H9 (cell line): ENCODE measurements around the gene ADAM8. TPM values are rescaled to one million over a fixed set of nuclear protein-coding genes. Genes with fewer than 3 reads are reported as not detected.

ENCODE experiments used
- DNase-seq: peaks from one replicate; pipeline ENCODE4 v3.0.0-alpha.2; 2017
- H2AFZ ChIP-seq: one replicate; pipeline ENCODE4 v1.6.1; 2013; ENCODE audit warnings: mild to moderate bottlenecking, low read length, control low read depth, moderate library complexity
- H2AK5ac ChIP-seq: 2 replicates; pipeline ENCODE4 v1.6.1; 2013; ENCODE audit warnings: low read length, control low read depth, mixed read lengths; ENCODE audit not compliant: insufficient read length
- H2BK120ac ChIP-seq: one replicate; pipeline ENCODE4 v1.6.1; 2013; ENCODE audit warnings: low read depth, mild to moderate bottlenecking, low read length, control low read depth, inconsistent platforms; ENCODE audit not compliant: poor library complexity, severe bottlenecking
- H2BK12ac ChIP-seq: 2 replicates; pipeline ENCODE4 v1.6.1; 2013; ENCODE audit warnings: low read length, control low read depth, mixed read lengths, low read depth; ENCODE audit not compliant: insufficient read length
- H2BK15ac ChIP-seq: 2 replicates; pipeline ENCODE4 v1.6.1; 2013; ENCODE audit warnings: low read depth, low read length, control low read depth
- H2BK20ac ChIP-seq: one replicate; pipeline ENCODE4 v1.6.1; 2013; ENCODE audit warnings: low read depth, mild to moderate bottlenecking, low read length, control low read depth, inconsistent platforms; ENCODE audit not compliant: poor library complexity, severe bottlenecking
- H2BK5ac ChIP-seq: 2 replicates; pipeline ENCODE4 v1.6.1; 2013; ENCODE audit warnings: low read length, control low read depth, mixed read lengths; ENCODE audit not compliant: insufficient read length
- H3K14ac ChIP-seq: 2 replicates; pipeline ENCODE4 v1.6.1; 2013; ENCODE audit warnings: low read length, control low read depth; ENCODE audit not compliant: insufficient read depth
- H3K18ac ChIP-seq: 2 replicates; pipeline ENCODE4 v1.6.1; 2013; ENCODE audit warnings: low read depth, mild to moderate bottlenecking, mixed read lengths, low read length, control low read depth; ENCODE audit not compliant: insufficient read length
- H3K23ac ChIP-seq: 2 replicates; pipeline ENCODE4 v1.6.1; 2013; ENCODE audit warnings: low read length, control low read depth, mixed read lengths, low read depth; ENCODE audit not compliant: insufficient read length
- H3K23me2 ChIP-seq: 2 replicates; pipeline ENCODE4 v1.6.1; 2013; ENCODE audit warnings: low read depth, mild to moderate bottlenecking, mixed read lengths, low read length, control low read depth; ENCODE audit not compliant: insufficient read length, poor library complexity, severe bottlenecking
- H3K27ac ChIP-seq: 2 replicates; pipeline ENCODE4 v1.5.1; 2013; ENCODE audit warnings: low read length, control low read depth, mixed read lengths, low read depth; ENCODE audit not compliant: insufficient read length
- H3K27me3 ChIP-seq: 2 replicates; pipeline ENCODE4 v1.6.1; 2013; ENCODE audit warnings: low read length, control low read depth, inconsistent platforms; ENCODE audit not compliant: insufficient read depth
- H3K4ac ChIP-seq: 2 replicates; pipeline ENCODE4 v1.6.1; 2013; ENCODE audit warnings: low read depth, mild to moderate bottlenecking, control low read depth, inconsistent platforms, low read length, moderate library complexity
- H3K4me1 ChIP-seq: 2 replicates; pipeline ENCODE4 v1.6.1; 2013; ENCODE audit warnings: low read length, control low read depth, inconsistent platforms; ENCODE audit not compliant: insufficient read depth
- H3K4me2 ChIP-seq: 2 replicates; pipeline ENCODE4 v1.6.1; 2013; ENCODE audit warnings: low read length, control low read depth, mixed read lengths; ENCODE audit not compliant: insufficient read length, insufficient read depth
- H3K56ac ChIP-seq: 2 replicates; pipeline ENCODE4 v1.6.1; 2013; ENCODE audit warnings: low read depth, mild to moderate bottlenecking, mixed read lengths, low read length, control low read depth; ENCODE audit not compliant: insufficient read length
- H3K79me1 ChIP-seq: 2 replicates; pipeline ENCODE4 v1.6.1; 2013; ENCODE audit warnings: low read depth, mild to moderate bottlenecking, moderate library complexity, low read length, control low read depth, inconsistent platforms; ENCODE audit not compliant: insufficient read depth, poor library complexity, severe bottlenecking
- H3K79me2 ChIP-seq: 2 replicates; pipeline ENCODE4 v1.6.1; 2013; ENCODE audit warnings: low read length, control low read depth, inconsistent platforms; ENCODE audit not compliant: insufficient read depth
- H3K9ac ChIP-seq: 2 replicates; pipeline ENCODE4 v1.6.1; 2013; ENCODE audit warnings: low read length, control low read depth, mixed read lengths; ENCODE audit not compliant: insufficient read length; ENCODE audit errors: extremely low read depth
- H3K9me3 ChIP-seq: one replicate; pipeline ENCODE4 v1.6.1; 2013; ENCODE audit warnings: low read depth, low read length, inconsistent platforms; ENCODE audit not compliant: control insufficient read depth
- H3T11ph ChIP-seq: one replicate; pipeline ENCODE4 v1.6.1; 2013; ENCODE audit warnings: mild to moderate bottlenecking, low read length, control low read depth, inconsistent platforms
- H4K20me1 ChIP-seq: one replicate; pipeline ENCODE4 v1.6.1; 2013; ENCODE audit not compliant: control insufficient read depth, insufficient read length, insufficient read depth
- H4K5ac ChIP-seq: 2 replicates; pipeline ENCODE4 v1.6.1; 2013; ENCODE audit warnings: low read depth, mild to moderate bottlenecking, mixed read lengths, low read length, control low read depth; ENCODE audit not compliant: insufficient read length
- H4K8ac ChIP-seq: replicated peaks from 2 replicates; pipeline ENCODE4 v1.6.1; 2013; ENCODE audit warnings: low read length, control low read depth, mixed read lengths, low read depth; ENCODE audit not compliant: insufficient read length
- H4K91ac ChIP-seq: 2 replicates; pipeline ENCODE4 v1.6.1; 2013; ENCODE audit warnings: low read depth, mild to moderate bottlenecking, moderate library complexity, mixed read lengths, low read length, control low read depth; ENCODE audit not compliant: insufficient read length
- H3K27ac Mint-ChIP-seq, 3 experiments: 2 replicates in 2 of 3; 3 replicates in 1 of 3; pipeline ENCODE4 v1.8.0; 2020 to 2021; ENCODE audit warnings: mixed read lengths in 3 of 3, mild to moderate bottlenecking in 1 of 3, moderate library complexity in 1 of 3
- H3K27me3 Mint-ChIP-seq: 2 replicates; pipeline ENCODE4 v1.8.0; 2021; ENCODE audit warnings: low read depth, mild to moderate bottlenecking, moderate library complexity, mixed read lengths
- H3K36me3 Mint-ChIP-seq, 3 experiments: 2 replicates in 2 of 3; 3 replicates in 1 of 3; pipeline ENCODE4 v1.8.0; 2020 to 2021; ENCODE audit warnings: low read depth in 3 of 3, mixed read lengths in 3 of 3; ENCODE audit not compliant: insufficient read depth in 1 of 3
- H3K4me1 Mint-ChIP-seq, 2 experiments: 2 replicates each; pipeline ENCODE4 v1.8.0; 2020; ENCODE audit warnings: mixed read lengths in 2 of 2
- H3K4me3 Mint-ChIP-seq, 2 experiments: 2 replicates in 1 of 2; 3 replicates in 1 of 2; pipeline ENCODE4 v1.8.0; 2020 to 2021; ENCODE audit warnings: mild to moderate bottlenecking in 2 of 2, mixed read lengths in 2 of 2, moderate library complexity in 1 of 2
- H3K9me3 Mint-ChIP-seq, 2 experiments: 2 replicates in 1 of 2; 3 replicates in 1 of 2; pipeline ENCODE4 v1.8.0; 2020; ENCODE audit warnings: mild to moderate bottlenecking in 2 of 2, mixed read lengths in 2 of 2, moderate library complexity in 1 of 2
- WGBS: extraction: QIAGEN DNeasy Blood & Tissue Kit; methylation state at CpG from one replicate; pipeline ENCODE4 v1.1.7; 2013; ENCODE audit warnings: missing lambda C conversion rate, low lambda C conversion rate, mixed read lengths; ENCODE audit not compliant: insufficient read length; ENCODE audit errors: extremely low coverage; 5-methylcytosine and 5-hydroxymethylcytosine counted together
- total RNA-seq: library from RNA; stranded (reverse); gene quantifications from 2 replicates; pipeline ENCODE4 v1.2.1, GENCODE V29; 2021
- TF ChIP-seq, protein P1 (sequence below): fragments of 200-600 bp; sonication (generic); conservative IDR thresholded peaks from 3 replicates; pipeline ENCODE4 v1.8.0; 2021; ENCODE audit warnings: antibody characterized with exemption, mild to moderate bottlenecking

Gene ADAM8
- total RNA-seq, 1 experiment from 2014 or later, result 5.4 TPM

DNA sequence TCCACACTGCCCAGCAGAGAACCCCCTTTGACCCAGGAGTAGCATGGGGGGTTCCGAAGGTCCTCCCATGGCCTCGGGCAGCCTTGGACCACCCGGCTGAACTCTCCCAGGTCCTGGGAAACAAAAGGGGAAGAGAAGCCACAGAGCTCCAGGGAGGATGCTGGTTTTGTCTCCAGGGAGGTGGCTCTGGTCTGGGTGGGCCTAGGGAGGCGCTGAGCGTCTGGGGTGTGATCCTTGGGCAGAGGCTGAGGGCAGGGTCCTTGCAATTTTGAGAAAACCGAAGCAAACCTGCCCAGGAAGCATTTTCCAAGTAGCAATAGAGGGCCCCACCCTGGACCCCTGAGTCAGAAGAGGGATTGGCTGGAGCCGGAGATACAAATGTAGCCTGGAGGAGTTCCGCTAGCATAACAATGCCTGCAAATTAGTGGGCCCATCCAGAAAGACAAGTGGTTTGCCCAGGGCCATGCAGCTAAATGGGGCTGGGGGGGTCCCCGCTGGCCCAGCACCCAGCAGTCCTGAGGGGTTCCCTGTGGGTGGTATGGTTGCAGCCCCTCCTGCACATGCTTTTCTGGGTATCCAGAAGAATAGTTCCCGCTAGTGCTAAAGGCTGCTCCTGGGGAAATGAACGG lies 44.6 kb downstream of the ADAM8 start:
- Mint-ChIP-seq H3K36me3 (peaks cover 0 to 2% (median 0%) of the 10 kb centered on the region in 3 experiments; a peak in 4 of 7 replicates), H3K4me1 (peaks cover 20 to 21% of the 10 kb centered on the region in 2 experiments), H3K9me3 (peaks cover 0 to 8% of the 10 kb centered on the region in 2 experiments; a peak in 3 of 5 replicates), H3K27me3 (peaks cover 79% of the 10 kb centered on the region), H3K4me3 (peak overlapping the region; percentile 76 to 77), H3K27ac (no peak overlapping the region)
- Histone ChIP-seq H4K8ac (no peak overlapping the region), H3K23ac (no peak overlapping the region), H3K14ac (no peak overlapping the region), H3K9me3 (no peaks in the 10 kb centered on the region), H3K79me1 (no peaks in the 10 kb centered on the region), H2BK120ac (no peak overlapping the region), H2BK12ac (no peak overlapping the region), H3K27ac (no peak overlapping the region), H2BK5ac (no peak overlapping the region), H3K79me2 (no peaks in the 10 kb centered on the region), H3K18ac (no peak overlapping the region), H3K23me2 (peaks cover 5% of the 10 kb centered on the region), H4K91ac (no peak overlapping the region), H2BK15ac (no peak overlapping the region), H2AK5ac (no peak overlapping the region), H3T11ph (no peak overlapping the region), H2AFZ (no peak overlapping the region), H4K20me1 (no peaks in the 10 kb centered on the region), H3K9ac (no peak overlapping the region), H3K4me1 (no peaks in the 10 kb centered on the region; the same call in 1 of the 2 replicates), H3K4ac (no peak overlapping the region), H3K56ac (no peak overlapping the region), H4K5ac (no peak overlapping the region), H3K27me3 (peaks cover 15% of the 10 kb centered on the region; the same call in 1 of the 2 replicates), H2BK20ac (no peak overlapping the region), H3K4me2 (peak overlapping the region; percentile 3)
- TF ChIP-seq, protein P1, sequence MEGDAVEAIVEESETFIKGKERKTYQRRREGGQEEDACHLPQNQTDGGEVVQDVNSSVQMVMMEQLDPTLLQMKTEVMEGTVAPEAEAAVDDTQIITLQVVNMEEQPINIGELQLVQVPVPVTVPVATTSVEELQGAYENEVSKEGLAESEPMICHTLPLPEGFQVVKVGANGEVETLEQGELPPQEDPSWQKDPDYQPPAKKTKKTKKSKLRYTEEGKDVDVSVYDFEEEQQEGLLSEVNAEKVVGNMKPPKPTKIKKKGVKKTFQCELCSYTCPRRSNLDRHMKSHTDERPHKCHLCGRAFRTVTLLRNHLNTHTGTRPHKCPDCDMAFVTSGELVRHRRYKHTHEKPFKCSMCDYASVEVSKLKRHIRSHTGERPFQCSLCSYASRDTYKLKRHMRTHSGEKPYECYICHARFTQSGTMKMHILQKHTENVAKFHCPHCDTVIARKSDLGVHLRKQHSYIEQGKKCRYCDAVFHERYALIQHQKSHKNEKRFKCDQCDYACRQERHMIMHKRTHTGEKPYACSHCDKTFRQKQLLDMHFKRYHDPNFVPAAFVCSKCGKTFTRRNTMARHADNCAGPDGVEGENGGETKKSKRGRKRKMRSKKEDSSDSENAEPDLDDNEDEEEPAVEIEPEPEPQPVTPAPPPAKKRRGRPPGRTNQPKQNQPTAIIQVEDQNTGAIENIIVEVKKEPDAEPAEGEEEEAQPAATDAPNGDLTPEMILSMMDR, result no peak
- peak; percentile 86 for DNase-seq
- no CpG with 5 or more reads among the region's 11 CpGs for WGBS
